Measurements from ENCODE around the gene NRG3. TPM values are rescaled to one million over a fixed set of nuclear protein-coding genes. Genes with fewer than 3 reads are reported as not detected.

Gene NRG3
- total RNA-seq, 4 donors from 2014 or later: under 0.01 to 0.65 (median 0.17) TPM

GRCh38 chr10:81943583-81943982 is 68.6 kb downstream of the NRG3 start:
- H3K4me1 ChIP-seq: no peaks in the 10 kb centered on the region
- DNase-seq (ENCODE audit: extremely low spot score): peak; percentile 75
- no peaks in the 10 kb centered on the region for H3K27me3 ChIP-seq
- WGBS: 70% methylated on average over 2 of the region's 2 CpGs
- peaks cover 0 to 5% (median 1%) of the 10 kb centered on the region in 4 donors for H3K9me3 ChIP-seq
- H3K27ac ChIP-seq (replicated peaks in 1 of 4): no peak overlapping the region
- H3K4me3 ChIP-seq: no peak overlapping the region
- H3K36me3 ChIP-seq: no peaks in the 10 kb centered on the region
- no peak for TF ChIP-seq POLR2AphosphoS5 (IDR thresholded peaks at IDR 0.05)
- TF ChIP-seq EP300 (IDR thresholded peaks at IDR 0.05): no peak
- TF ChIP-seq CTCF (IDR thresholded peaks at IDR 0.05): no peak
- no peak for TF ChIP-seq POLR2A (IDR thresholded peaks at IDR 0.05; ENCODE audit: low read depth)
- intact Hi-C loops (cut with DNase I): no loop called here

GRCh38 chr10:81944609-81945008 is 69.6 kb downstream of the NRG3 start:
- H3K4me3 ChIP-seq: no peak overlapping the region
- H3K27ac ChIP-seq (replicated peaks in 1 of 4): no peak overlapping the region
- 61% methylated on average over 2 of the region's 2 CpGs for WGBS
- peak; percentile 42 for DNase-seq (ENCODE audit: extremely low spot score)
- no peaks in the 10 kb centered on the region for H3K36me3 ChIP-seq
- no peaks in the 10 kb centered on the region for H3K4me1 ChIP-seq
- intact Hi-C loops (cut with DNase I): no loop called here
- no peaks in the 10 kb centered on the region for H3K27me3 ChIP-seq
- no peak for TF ChIP-seq POLR2A (IDR thresholded peaks at IDR 0.05; ENCODE audit: low read depth)
- no peaks in the 10 kb centered on the region for H3K9me3 ChIP-seq

- H3K9me3 ChIP-seq: no peaks in the 10 kb centered on the region
- TF ChIP-seq POLR2A (IDR thresholded peaks at IDR 0.05; ENCODE audit: low read depth) (no peak), POLR2AphosphoS5 (IDR thresholded peaks at IDR 0.05) (no peak), CTCF (IDR thresholded peaks at IDR 0.05) (no peak), EP300 (IDR thresholded peaks at IDR 0.05) (no peak)
- intact Hi-C loops (cut with DNase I): no loop called here
- no peaks in the 10 kb centered on the region for H3K4me1 ChIP-seq
- H3K36me3 ChIP-seq: no peaks in the 10 kb centered on the region
- no peak for DNase-seq (ENCODE audit: extremely low spot score)
- H3K4me3 ChIP-seq: no peak overlapping the region
- no peaks in the 10 kb centered on the region for H3K27me3 ChIP-seq
- no peak overlapping the region for H3K27ac ChIP-seq (replicated peaks in 1 of 4)
- WGBS: 75% methylated on average over 5 of the region's 5 CpGs
These were observed 74.3 kb downstream of the NRG3 start for GRCh38 chr10:81949283-81949682.

- Histone ChIP-seq H3K36me3 (no peaks in the 10 kb centered on the region), H3K4me3 (no peak overlapping the region), H3K27ac (replicated peaks in 1 of 4) (no peak overlapping the region), H3K27me3 (no peaks in the 10 kb centered on the region), H3K9me3 (no peaks in the 10 kb centered on the region), H3K4me1 (no peaks in the 10 kb centered on the region)
- intact Hi-C loops (cut with DNase I): no loop called here
- 83% methylated on average over 2 of the region's 2 CpGs for WGBS
- no peak for TF ChIP-seq POLR2AphosphoS5 (IDR thresholded peaks at IDR 0.05)
- TF ChIP-seq EP300 (IDR thresholded peaks at IDR 0.05): no peak
- TF ChIP-seq CTCF (IDR thresholded peaks at IDR 0.05): no peak
- TF ChIP-seq POLR2A (IDR thresholded peaks at IDR 0.05; ENCODE audit: low read depth): no peak
- DNase-seq (ENCODE audit: extremely low spot score): no peak
These were observed 75.4 kb downstream of the NRG3 start for GRCh38 chr10:81950358-81950757.

GRCh38 chr10:81953420-81953819 is 78.4 kb downstream of the NRG3 start:
- no peak for DNase-seq (ENCODE audit: extremely low spot score)
- H3K4me3 ChIP-seq: no peak overlapping the region
- H3K36me3 ChIP-seq: no peaks in the 10 kb centered on the region
- H3K9me3 ChIP-seq: no peaks in the 10 kb centered on the region
- H3K4me1 ChIP-seq: no peaks in the 10 kb centered on the region
- no peak for TF ChIP-seq POLR2AphosphoS5 (IDR thresholded peaks at IDR 0.05)
- TF ChIP-seq EP300 (IDR thresholded peaks at IDR 0.05): no peak
- no peak for TF ChIP-seq POLR2A (IDR thresholded peaks at IDR 0.05; ENCODE audit: low read depth)
- TF ChIP-seq CTCF (IDR thresholded peaks at IDR 0.05): no peak
- no peak overlapping the region for H3K27ac ChIP-seq (replicated peaks in 1 of 4)
- intact Hi-C loops (cut with DNase I): no loop called here
- H3K27me3 ChIP-seq: no peaks in the 10 kb centered on the region

Measured in esophagus muscularis mucosa (tissue), 4 donors.